ENCODE data around the gene CARD10. TPM values are rescaled to one million over a fixed set of nuclear protein-coding genes. Genes with fewer than 3 reads are reported as not detected.

CARD10 gene
- total RNA-seq, 1 experiment from 2014 or later = 17.7 TPM

DNA sequence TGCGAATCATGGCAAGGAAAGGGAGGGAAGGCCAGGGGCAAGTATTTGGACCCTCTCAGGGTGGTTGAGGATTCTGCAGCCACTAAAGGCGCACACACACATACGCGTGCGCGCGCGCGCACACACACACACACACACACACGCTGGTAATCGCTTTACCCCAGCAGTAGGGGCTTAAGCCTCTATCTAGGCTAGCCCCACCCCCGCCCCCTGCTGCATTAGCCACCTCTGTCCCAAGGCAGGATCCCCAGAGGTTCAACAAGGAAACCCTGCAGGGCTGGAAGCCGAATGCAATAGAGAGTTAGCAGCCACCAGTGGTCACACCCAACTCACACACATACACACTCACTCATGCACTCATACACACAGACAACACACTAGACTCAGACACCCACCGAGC is 63.3 kb downstream of the CARD10 start:
- H3K27ac Mint-ChIP-seq = no peak overlapping the region

More for the DNA sequence above, 63.3 kb downstream of the CARD10 start:
- H3T11ph ChIP-seq (ENCODE audit: low read length) = no peak overlapping the region
- no peaks in the 10 kb centered on the region for H3K23me2 ChIP-seq (ENCODE audit: insufficient read length, low read depth, low read length, poor library complexity, severe bottlenecking)
- H3K27me3 ChIP-seq (ENCODE audit: insufficient read depth, low read length) = no peaks in the 10 kb centered on the region
- no peak overlapping the region for H2AK5ac ChIP-seq (ENCODE audit: insufficient read length, low read length)
- H2BK12ac ChIP-seq (ENCODE audit: insufficient read length, low read depth, low read length) = no peak overlapping the region
- H3K79me1 ChIP-seq (ENCODE audit: insufficient read depth, low read depth, low read length, poor library complexity, severe bottlenecking) = no peaks in the 10 kb centered on the region
- H3K56ac ChIP-seq (ENCODE audit: insufficient read length, low read depth, low read length) = no peak overlapping the region
- Mint-ChIP-seq H3K9me3 (peaks cover 2 to 13% of the 10 kb centered on the region in 2 experiments; a peak in 3 of 5 replicates), H3K4me3 (no peak overlapping the region), H3K4me1 (peaks cover 12 to 32% of the 10 kb centered on the region in 2 experiments), H3K27me3 (ENCODE audit: low read depth) (peaks cover 16% of the 10 kb centered on the region), H3K36me3 (ENCODE audit: insufficient read depth in 1 of 3, low read depth in 3 of 3) (peaks cover 0 to 11% (median 0%) of the 10 kb centered on the region in 3 experiments; a peak in 3 of 7 replicates)
- H3K4me2 ChIP-seq (ENCODE audit: insufficient read depth, insufficient read length, low read length) = no peak overlapping the region
- H4K20me1 ChIP-seq (ENCODE audit: control insufficient read depth, insufficient read depth, insufficient read length) = no peaks in the 10 kb centered on the region
- H4K91ac ChIP-seq (ENCODE audit: insufficient read length, low read depth, low read length) = no peak overlapping the region
- no peaks in the 10 kb centered on the region for H3K9me3 ChIP-seq (ENCODE audit: control insufficient read depth, low read depth, low read length)
- H2BK15ac ChIP-seq (ENCODE audit: low read depth, low read length) = no peak overlapping the region
- H2BK120ac ChIP-seq (ENCODE audit: low read depth, low read length, poor library complexity, severe bottlenecking) = no peak overlapping the region
- no peak overlapping the region for H2AFZ ChIP-seq (ENCODE audit: low read length)
- no peak overlapping the region for H3K9ac ChIP-seq (ENCODE audit: extremely low read depth, insufficient read length, low read length)
- no peak overlapping the region for H2BK5ac ChIP-seq (ENCODE audit: insufficient read length, low read length)
- no peak overlapping the region for H3K4ac ChIP-seq (ENCODE audit: low read depth, low read length)
- WGBS (ENCODE audit: extremely low coverage, insufficient read length, low lambda C conversion rate) = no CpG with 5 or more reads among the region's 14 CpGs
- TF ChIP-seq, protein P1, sequence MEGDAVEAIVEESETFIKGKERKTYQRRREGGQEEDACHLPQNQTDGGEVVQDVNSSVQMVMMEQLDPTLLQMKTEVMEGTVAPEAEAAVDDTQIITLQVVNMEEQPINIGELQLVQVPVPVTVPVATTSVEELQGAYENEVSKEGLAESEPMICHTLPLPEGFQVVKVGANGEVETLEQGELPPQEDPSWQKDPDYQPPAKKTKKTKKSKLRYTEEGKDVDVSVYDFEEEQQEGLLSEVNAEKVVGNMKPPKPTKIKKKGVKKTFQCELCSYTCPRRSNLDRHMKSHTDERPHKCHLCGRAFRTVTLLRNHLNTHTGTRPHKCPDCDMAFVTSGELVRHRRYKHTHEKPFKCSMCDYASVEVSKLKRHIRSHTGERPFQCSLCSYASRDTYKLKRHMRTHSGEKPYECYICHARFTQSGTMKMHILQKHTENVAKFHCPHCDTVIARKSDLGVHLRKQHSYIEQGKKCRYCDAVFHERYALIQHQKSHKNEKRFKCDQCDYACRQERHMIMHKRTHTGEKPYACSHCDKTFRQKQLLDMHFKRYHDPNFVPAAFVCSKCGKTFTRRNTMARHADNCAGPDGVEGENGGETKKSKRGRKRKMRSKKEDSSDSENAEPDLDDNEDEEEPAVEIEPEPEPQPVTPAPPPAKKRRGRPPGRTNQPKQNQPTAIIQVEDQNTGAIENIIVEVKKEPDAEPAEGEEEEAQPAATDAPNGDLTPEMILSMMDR (conservative IDR thresholded peaks at IDR 0.05) = no peak
- no peaks in the 10 kb centered on the region for H3K79me2 ChIP-seq (ENCODE audit: insufficient read depth, low read length)
- DNase-seq = no peak
- no peak overlapping the region for H3K27ac ChIP-seq (ENCODE audit: insufficient read length, low read depth, low read length)
- no peaks in the 10 kb centered on the region for H3K4me1 ChIP-seq (ENCODE audit: insufficient read depth, low read length)
- no peak overlapping the region for H4K5ac ChIP-seq (ENCODE audit: insufficient read length, low read depth, low read length)
- H2BK20ac ChIP-seq (ENCODE audit: low read depth, low read length, poor library complexity, severe bottlenecking) = no peak overlapping the region
- no peak overlapping the region for H3K18ac ChIP-seq (ENCODE audit: insufficient read length, low read depth, low read length)
- H3K14ac ChIP-seq (ENCODE audit: insufficient read depth, low read length) = no peak overlapping the region
- no peak overlapping the region for H3K23ac ChIP-seq (ENCODE audit: insufficient read length, low read depth, low read length)
- no peak overlapping the region for H4K8ac ChIP-seq (replicated peaks; ENCODE audit: insufficient read length, low read depth, low read length)
